GM12878 (cell line): Measurements from ENCODE around the gene AAGAB. TPM values are rescaled to one million over a fixed set of nuclear protein-coding genes. Genes with fewer than 3 reads are reported as not detected.

ENCODE experiments used
- ATAC-seq: fragments of 200-7000 bp; cut with Tn5 transposase; 3 replicates; pipeline ENCODE4 v1.9.1; 2020; ENCODE audit warnings: mild to moderate bottlenecking, moderate library complexity
- BruUV-seq: library from RNA; stranded (reverse); fragments of 400-500 nt; replicated peaks from 2 replicates; lab custom pipeline; 2021; lab: Mats Ljungman, UMichigan
- CTCF ChIA-PET: fragments of 300-600 bp; sonication (Branson Sonifier 250); formaldehyde crosslinking; extraction: SDS; loops from one replicate; lab custom pipeline; 2021; ENCODE audit warnings: inconsistent platforms; lab: Yijun Ruan, JAX
- POLR2A ChIA-PET: fragments of 350-600 bp; formaldehyde crosslinking; extraction: SDS; loops from one replicate; lab custom pipeline; 2021; ENCODE audit warnings: inconsistent platforms; lab: Charles Lee
- RAD21 ChIA-PET: fragments of 300-600 bp; sonication (Branson Sonifier 250); formaldehyde crosslinking; loops from one replicate; lab custom pipeline; 2023; ENCODE audit warnings: antibody characterized with exemption; ENCODE audit not compliant: unreplicated experiment; lab: Charles Lee
- SMC1A ChIA-PET: fragments of 300-600 bp; sonication (Branson Sonifier 250); formaldehyde crosslinking; loops from one replicate; lab custom pipeline; 2023; ENCODE audit not compliant: unreplicated experiment, uncharacterized antibody; lab: Charles Lee
- DNase-seq: peaks from one replicate; pipeline ENCODE4 v3.0.0-alpha.2; 2011; ENCODE audit warnings: low read depth, low spot score
- FAIRE-seq: peaks from 3 replicates; lab custom pipeline; 2011; peaks lifted over from hg19 to GRCh38; lab: Jason Lieb, UNC
- H2AFZ ChIP-seq: 2 replicates; pipeline ENCODE4 v1.6.0; 2011; ENCODE audit warnings: low read depth, low read length, control low read depth; ENCODE audit not compliant: control insufficient read depth
- H3K27ac ChIP-seq: 2 replicates; pipeline ENCODE4 v1.5.1; 2011; ENCODE audit warnings: control low read depth; ENCODE audit not compliant: control insufficient read depth, insufficient read depth
- H3K27me3 ChIP-seq, 2 experiments: replicated peaks in 1 of 2; 2 replicates each; pipeline versions ENCODE4 v1.6.0 to v1.6.1; 2011; ENCODE audit warnings: low read length in 1 of 2; ENCODE audit not compliant: control insufficient read depth in 2 of 2, insufficient read depth in 2 of 2
- H3K36me3 ChIP-seq, 2 experiments: 2 replicates each; pipeline ENCODE4 v1.5.1; 2011; ENCODE audit warnings: low read length in 1 of 2; ENCODE audit not compliant: control insufficient read depth in 2 of 2, insufficient read depth in 2 of 2
- H3K4me1 ChIP-seq: 2 replicates; pipeline ENCODE4 v1.6.1; 2011; ENCODE audit warnings: mild to moderate bottlenecking, low read length, moderate library complexity, mixed read lengths; ENCODE audit not compliant: control insufficient read depth, insufficient read depth
- H3K4me2 ChIP-seq: 2 replicates; pipeline ENCODE4 v1.6.0; 2011; ENCODE audit warnings: control low read depth; ENCODE audit not compliant: control insufficient read depth, insufficient read depth
- H3K4me3 ChIP-seq: fragments of 200-600 bp; sonication (generic); 2 replicates; pipeline ENCODE4 v1.5.1; 2016
- H3K79me2 ChIP-seq: 2 replicates; pipeline ENCODE4 v1.6.0; 2011; ENCODE audit warnings: low read length; ENCODE audit not compliant: control insufficient read depth, insufficient read depth
- H3K9ac ChIP-seq: 2 replicates; pipeline ENCODE4 v1.8.0; 2011; ENCODE audit warnings: low read length, control low read depth, mixed read lengths; ENCODE audit not compliant: control insufficient read depth, insufficient read depth
- H3K9me3 ChIP-seq: replicated peaks from 3 replicates; pipeline ENCODE4 v1.5.1; 2011; ENCODE audit warnings: mild to moderate bottlenecking, low read length; ENCODE audit not compliant: control insufficient read depth, insufficient read depth
- H4K20me1 ChIP-seq: 2 replicates; pipeline ENCODE4 v1.6.0; 2011; ENCODE audit not compliant: control insufficient read depth, insufficient read depth
- CREB1 ChIP-seq: IDR thresholded peaks from 2 replicates; pipeline ENCODE4 v1.6.1; 2012; ENCODE audit warnings: low read depth, mild to moderate bottlenecking, inconsistent platforms
- EZH2 ChIP-seq: IDR thresholded peaks from 2 replicates; pipeline ENCODE4 v1.6.1; 2012; ENCODE audit warnings: low read depth, mild to moderate bottlenecking, control low read depth, inconsistent platforms, low read length, borderline replicate concordance; ENCODE audit not compliant: control insufficient read depth
- HDGF ChIP-seq: fragments of 450-650 bp; IDR thresholded peaks from 2 replicates; pipeline ENCODE4 v1.6.1; 2016; ENCODE audit warnings: antibody characterized with exemption
- IRF4 ChIP-seq: IDR thresholded peaks from 2 replicates; pipeline ENCODE4 v1.6.1; 2011; ENCODE audit warnings: low read depth, low read length
- MAX ChIP-seq: IDR thresholded peaks from 2 replicates; pipeline ENCODE4 v1.6.1; 2012; ENCODE audit warnings: low read depth, low read length, improper control_type of control experiment
- MEF2B ChIP-seq: fragments of 450-650 bp; IDR thresholded peaks from 2 replicates; pipeline ENCODE4 v1.6.1; 2018; ENCODE audit warnings: mild to moderate bottlenecking, moderate library complexity; ENCODE audit not compliant: partially characterized antibody, poor library complexity, severe bottlenecking
- MYC ChIP-seq: IDR thresholded peaks from 2 replicates; pipeline ENCODE4 v1.6.1; 2011; ENCODE audit warnings: mild to moderate bottlenecking, low read length, moderate library complexity, inconsistent platforms; ENCODE audit not compliant: insufficient read depth, insufficient replicate concordance, insufficient read length, severe bottlenecking
- NFXL1 ChIP-seq: fragments of 450-650 bp; IDR thresholded peaks from 2 replicates; pipeline ENCODE4 v1.6.1; 2017; ENCODE audit warnings: antibody characterized with exemption, mild to moderate bottlenecking, borderline replicate concordance
- POU2F2 ChIP-seq: IDR thresholded peaks from 3 replicates; pipeline ENCODE4 v1.6.1; 2011; ENCODE audit warnings: low read depth, mild to moderate bottlenecking, low read length, borderline replicate concordance
- SIN3A ChIP-seq: IDR thresholded peaks from 2 replicates; pipeline ENCODE4 v1.6.1; 2012; ENCODE audit warnings: low read depth, low read length, improper control_type of control experiment
- SIX5 ChIP-seq: IDR thresholded peaks from 2 replicates; pipeline ENCODE4 v1.6.1; 2011; ENCODE audit warnings: mild to moderate bottlenecking, low read depth, low read length, moderate library complexity; ENCODE audit not compliant: severe bottlenecking
- TBL1XR1 ChIP-seq: IDR thresholded peaks from 2 replicates; pipeline ENCODE4 v1.6.1; 2012; ENCODE audit warnings: low read depth, low read length, improper control_type of control experiment
- ZNF217 ChIP-seq: fragments of 450-650 bp; IDR thresholded peaks from 2 replicates; pipeline ENCODE4 v1.6.1; 2017; ENCODE audit warnings: antibody characterized with exemption, mild to moderate bottlenecking
- WGBS: methylation state at CpG from one replicate; pipeline ENCODE4 v1.1.6; 2016; ENCODE audit warnings: low lambda C conversion rate; ENCODE audit not compliant: insufficient replicate concordance, insufficient coverage; ENCODE audit errors: missing lambda C conversion rate; 5-methylcytosine and 5-hydroxymethylcytosine counted together
- in situ Hi-C: fragments of 300-500 bp; cut with MboI; formaldehyde crosslinking; loops from 9 replicates; pipeline ENCODE4 v1.14.3; 2018; ENCODE audit warnings: mixed read lengths
- intact Hi-C: fragments of 100-400 bp; cut with micrococcal nuclease; formaldehyde crosslinking; loops from one replicate; pipeline ENCODE4 v1.14.2; 2022; ENCODE audit not compliant: unreplicated experiment
- polyA plus RNA-seq, 11 experiments: library from polyadenylated mRNA; depleted of rRNA in 4 of 11; unstranded in 6 of 11; stranded (reverse) in 5 of 11; fragments of >200 nt; fragmentation: Nextera tagmentation in 4 of 11; fragmentation: Illumina TruSeq in 1 of 11; extraction: Ambion mirVana in 4 of 11; extraction: Trizol in 1 of 11; gene quantifications; 1 replicate in 1 of 11; 2 replicates in 10 of 11; pipeline versions ENCODE4 v1.2.1 to v1.2.3, GENCODE V29; 2011 to 2016; ENCODE audit warnings: inconsistent platforms in 2 of 11, missing spikeins in 2 of 11, low read depth in 1 of 11
- total RNA-seq, 4 experiments: library from RNA; depleted of rRNA in 3 of 4; stranded (reverse); fragments of >200 nt in 3 of 4; fragmentation: Illumina TruSeq in 1 of 4; extraction: Trizol in 1 of 4; gene quantifications; 2 replicates each; pipeline versions ENCODE4 v1.2.1 to v1.2.3, GENCODE V29; 2013 to 2021
- TF ChIP-seq, protein P1 (sequence below): fragments of 450-650 bp; IDR thresholded peaks from 2 replicates; pipeline ENCODE4 v1.6.1; 2017; ENCODE audit warnings: mild to moderate bottlenecking, low read depth, inconsistent platforms; ENCODE audit not compliant: poor library complexity, severe bottlenecking

The AAGAB gene
- total and polyA plus RNA-seq, 10 of the 15 experiments (the other 5 are each of a cell fraction or from before 2014, with no cell fraction given), result 11.4 to 62.3 (median 38.0) TPM

GRCh38 chr15:67303490-67304363 lies 49.3 kb upstream of the AAGAB start:
- intact Hi-C loops (loop anchor here (1.0 to 5.0 kb wide), 3 partner anchors 63 to 357 kb away; partner anchors contain the start of gene SMAD3), in situ Hi-C loops (loop anchor here (5.0 kb wide), 1 partner anchor 356 kb away; no protein-coding TSS in a partner anchor)
- 32% methylated on average over 4 of the region's 4 CpGs for WGBS
- H4K20me1 ChIP-seq, result no peaks in the 10 kb centered on the region
- no peaks in the 10 kb centered on the region for H3K27me3 ChIP-seq
- H3K79me2 ChIP-seq, result no peaks in the 10 kb centered on the region
- H3K27ac ChIP-seq, result no peak overlapping the region
- ATAC-seq (peak; percentile 70), DNase-seq (peak; percentile 24), FAIRE-seq (no peak)
- POLR2A ChIA-PET, result interaction anchor here (0.6 kb wide), 1 partner anchor 130 kb away, joined by 3 read pairs; no protein-coding TSS in a partner anchor
- H2AFZ ChIP-seq, result no peak overlapping the region
- SMC1A ChIA-PET, result interaction anchor here (0.7 to 4.0 kb wide), 18 partner anchors 16 to 366 kb away, joined by 3 to 77 read pairs (median 4); no protein-coding TSS in a partner anchor
- no peak overlapping the region for H3K4me2 ChIP-seq
- H3K4me1 ChIP-seq, result no peaks in the 10 kb centered on the region
- H3K4me3 ChIP-seq, result no peak overlapping the region
- CTCF ChIA-PET, result interaction anchor here (0.6 to 9.2 kb wide), 29 partner anchors 8 to 532 kb away, joined by 3 to 108 read pairs (median 3); partner anchors contain the start of gene SMAD3
- no peak overlapping the region for H3K9ac ChIP-seq
- no peaks in the 10 kb centered on the region for H3K36me3 ChIP-seq
- no peaks in the 10 kb centered on the region for H3K9me3 ChIP-seq
- RAD21 ChIA-PET, result interaction anchor here (0.6 to 3.9 kb wide), 17 partner anchors 64 to 696 kb away, joined by 3 to 88 read pairs (median 4); no protein-coding TSS in a partner anchor
- no TSS peak for BruUV-seq
- TF ChIP-seq CREB1 (no peak), HDGF (no peak), EZH2 (no peak), SIX5 (no peak), IRF4 (no peak), NFXL1 (no peak), TBL1XR1 (no peak), MAX (no peak), ZNF217 (no peak), MEF2B (peak; percentile 90), MYC (no peak), POU2F2 (no peak), SIN3A (no peak)
- TF ChIP-seq, protein P1, sequence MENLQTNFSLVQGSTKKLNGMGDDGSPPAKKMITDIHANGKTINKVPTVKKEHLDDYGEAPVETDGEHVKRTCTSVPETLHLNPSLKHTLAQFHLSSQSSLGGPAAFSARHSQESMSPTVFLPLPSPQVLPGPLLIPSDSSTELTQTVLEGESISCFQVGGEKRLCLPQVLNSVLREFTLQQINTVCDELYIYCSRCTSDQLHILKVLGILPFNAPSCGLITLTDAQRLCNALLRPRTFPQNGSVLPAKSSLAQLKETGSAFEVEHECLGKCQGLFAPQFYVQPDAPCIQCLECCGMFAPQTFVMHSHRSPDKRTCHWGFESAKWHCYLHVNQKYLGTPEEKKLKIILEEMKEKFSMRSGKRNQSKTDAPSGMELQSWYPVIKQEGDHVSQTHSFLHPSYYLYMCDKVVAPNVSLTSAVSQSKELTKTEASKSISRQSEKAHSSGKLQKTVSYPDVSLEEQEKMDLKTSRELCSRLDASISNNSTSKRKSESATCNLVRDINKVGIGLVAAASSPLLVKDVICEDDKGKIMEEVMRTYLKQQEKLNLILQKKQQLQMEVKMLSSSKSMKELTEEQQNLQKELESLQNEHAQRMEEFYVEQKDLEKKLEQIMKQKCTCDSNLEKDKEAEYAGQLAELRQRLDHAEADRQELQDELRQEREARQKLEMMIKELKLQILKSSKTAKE, result no peak
